Muscle of leg (tissue), 11 donors: ENCODE results near the gene COL18A1. TPM values are rescaled to one million over a fixed set of nuclear protein-coding genes. Genes with fewer than 3 reads are reported as not detected.

Experiments used
- DNase-seq: peaks from one replicate; pipeline ENCODE4 v3.0.0; 2013
- H3K27ac ChIP-seq: one replicate; pipeline ENCODE4 v1.5.1; 2013; ENCODE audit warnings: mild to moderate bottlenecking, low read length, control low read depth
- H3K27me3 ChIP-seq: one replicate; pipeline ENCODE4 v1.6.1; 2013; ENCODE audit warnings: low read length; ENCODE audit not compliant: control insufficient read depth, insufficient read depth
- H3K36me3 ChIP-seq: one replicate; pipeline ENCODE4 v1.6.1; 2013; ENCODE audit warnings: low read length; ENCODE audit not compliant: control insufficient read depth, insufficient read depth
- H3K4me1 ChIP-seq: one replicate; pipeline ENCODE4 v1.6.1; 2013; ENCODE audit warnings: low read length; ENCODE audit not compliant: control insufficient read depth, insufficient read depth
- H3K4me3 ChIP-seq: one replicate; pipeline ENCODE4 v1.5.1; 2013; ENCODE audit warnings: low read length, control low read depth
- H3K9me3 ChIP-seq: replicated peaks from 2 replicates; pipeline ENCODE4 v1.6.1; 2013; ENCODE audit warnings: low read depth, low read length; ENCODE audit not compliant: control insufficient read depth
- WGBS: methylation state at CpG from one replicate; pipeline ENCODE4 v1.1.5; 2013; ENCODE audit warnings: missing lambda C conversion rate; ENCODE audit not compliant: insufficient coverage; 5-methylcytosine and 5-hydroxymethylcytosine counted together
- polyA plus RNA-seq, 8 donors: library from polyadenylated mRNA; unstranded; fragments of 120-200 nt; gene quantifications; one replicate each; pipeline versions ENCODE4 v1.2.1 to v1.2.3, GENCODE V29; 2013; ENCODE audit warnings: inconsistent platforms in 1 of 8, low replicate concordance in 1 of 8; ENCODE audit not compliant: insufficient read length in 8 of 8, insufficient read depth in 1 of 8
- total RNA-seq: library from RNA; stranded (reverse); fragments of 120-200 nt; gene quantifications from one replicate; pipeline ENCODE4 v1.2.4, GENCODE V29; 2013

COL18A1 gene
- total and polyA plus RNA-seq, 9 donors: 58.4 to 141 (median 95.6) TPM

GRCh38 chr21:45551316-45551715 lies 146.4 kb downstream of the COL18A1 start:
- Histone ChIP-seq H3K27me3 (peaks cover 8% of the 10 kb centered on the region), H3K36me3 (no peaks in the 10 kb centered on the region), H3K27ac (no peak overlapping the region), H3K4me3 (no peak overlapping the region), H3K9me3 (no peaks in the 10 kb centered on the region), H3K4me1 (peaks cover 23% of the 10 kb centered on the region)
- 50% methylated on average over 2 of the region's 8 CpGs for WGBS
- no peak for DNase-seq

GRCh38 chr21:45551783-45552695 lies 147.1 kb downstream of the COL18A1 start:
- Histone ChIP-seq H3K9me3 (no peaks in the 10 kb centered on the region), H3K36me3 (no peaks in the 10 kb centered on the region), H3K4me3 (no peak overlapping the region), H3K27ac (no peak overlapping the region), H3K4me1 (peaks cover 23% of the 10 kb centered on the region), H3K27me3 (peaks cover 8% of the 10 kb centered on the region)
- WGBS: 82% methylated on average over 24 of the region's 35 CpGs
- no peak for DNase-seq

DNA sequence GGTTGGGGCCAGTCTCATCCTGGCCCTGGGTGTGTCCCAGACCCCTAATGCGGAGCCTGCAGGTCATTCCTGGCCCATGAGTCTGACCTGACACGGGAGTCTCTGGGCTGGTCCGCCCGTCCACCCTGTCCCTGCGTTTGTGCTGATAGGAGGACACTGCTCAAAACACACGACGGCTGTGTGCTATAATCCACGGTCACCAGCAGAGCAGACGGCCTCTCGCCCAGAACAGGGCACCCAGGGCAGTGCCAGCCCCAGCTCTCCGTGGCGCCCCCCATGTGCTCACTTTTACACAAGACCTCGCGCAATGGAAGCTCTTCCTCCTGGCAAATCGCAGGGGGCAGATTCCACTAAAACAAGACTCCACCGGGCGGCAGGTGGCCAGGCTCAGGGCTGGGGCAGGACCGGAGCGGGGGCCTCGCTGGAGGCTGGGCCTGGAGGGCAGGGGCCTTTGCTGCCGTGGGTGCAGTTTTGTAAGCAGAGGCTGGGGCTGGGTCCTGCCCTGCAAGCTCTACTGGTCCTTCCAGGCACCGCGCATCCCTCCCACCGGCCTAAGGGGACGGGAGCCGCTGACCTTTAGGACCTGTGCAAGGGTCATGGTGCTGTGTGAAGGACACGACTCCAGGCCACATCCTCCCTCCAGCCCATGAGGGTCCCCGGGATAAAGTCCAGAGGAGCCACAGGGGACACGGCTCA lies 147.9 kb downstream of the COL18A1 start:
- no peak overlapping the region for H3K27ac ChIP-seq
- no peak overlapping the region for H3K4me3 ChIP-seq

GRCh38 chr21:45554477-45555175 lies 149.7 kb downstream of the COL18A1 start:
- Histone ChIP-seq H3K27ac (peak overlapping the region; percentile 86), H3K4me3 (peak overlapping the region; percentile 66), H3K4me1 (peaks cover 23% of the 10 kb centered on the region), H3K9me3 (no peaks in the 10 kb centered on the region), H3K27me3 (peaks cover 8% of the 10 kb centered on the region), H3K36me3 (no peaks in the 10 kb centered on the region)
- 0% methylated on average over 37 of the region's 53 CpGs for WGBS
- DNase-seq: peak; percentile 92

More for the DNA sequence above, 147.9 kb downstream of the COL18A1 start:
- WGBS: 85% methylated on average over 21 of the region's 29 CpGs
- Histone ChIP-seq H3K9me3 (no peaks in the 10 kb centered on the region), H3K36me3 (no peaks in the 10 kb centered on the region), H3K27me3 (peaks cover 8% of the 10 kb centered on the region), H3K4me1 (peaks cover 23% of the 10 kb centered on the region)
- DNase-seq: no peak

- Histone ChIP-seq H3K4me3 (no peak overlapping the region), H3K27me3 (peaks cover 5% of the 10 kb centered on the region), H3K27ac (peak overlapping the region; percentile 69), H3K9me3 (no peaks in the 10 kb centered on the region), H3K4me1 (peaks cover 18% of the 10 kb centered on the region), H3K36me3 (no peaks in the 10 kb centered on the region)
- DNase-seq: no peak
- WGBS: 0% methylated on average over 7 of the region's 34 CpGs
Measured at GRCh38 chr21:45555251-45555556, 150.2 kb downstream of the COL18A1 start.

DNA sequence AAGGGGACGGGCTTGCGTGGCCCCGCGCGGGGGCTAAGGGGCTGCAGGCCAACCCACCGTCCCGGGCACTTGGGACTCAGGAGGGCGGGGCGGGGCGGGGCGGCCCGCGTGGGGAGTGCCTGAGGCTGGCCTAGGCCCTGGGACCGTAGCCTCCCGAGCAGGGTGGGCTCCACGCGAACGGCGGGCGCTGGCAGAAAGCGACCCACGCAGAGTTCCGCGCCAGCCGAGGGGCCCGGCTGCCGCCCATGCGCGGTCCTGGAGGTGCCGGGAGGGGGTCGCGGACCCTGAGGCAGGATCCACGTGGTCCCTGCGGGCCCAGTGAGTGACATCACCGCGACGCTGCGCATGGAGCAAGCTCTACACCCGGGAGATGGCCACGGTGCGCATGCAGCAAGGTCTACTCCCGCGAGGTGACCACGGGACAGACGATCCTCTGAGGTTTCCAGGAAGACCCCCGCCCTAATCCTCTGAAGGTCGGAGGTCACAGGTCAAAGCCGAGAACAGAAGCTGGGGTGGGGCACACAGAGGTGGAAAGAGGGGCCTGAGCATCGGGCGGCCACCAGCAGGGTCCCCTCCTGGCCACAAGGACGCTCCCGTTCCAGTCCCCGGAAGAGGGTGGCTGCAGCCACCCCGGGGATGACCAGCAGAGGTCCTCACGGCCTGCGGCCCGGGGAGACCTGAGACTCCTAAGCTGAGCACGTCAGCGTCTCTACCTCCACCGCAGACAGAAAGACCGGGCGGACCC lies 150.8 kb downstream of the COL18A1 start:
- no peaks in the 10 kb centered on the region for H3K36me3 ChIP-seq
- H3K27ac ChIP-seq: peak overlapping the region; percentile 69
- under 1% methylated on average over 62 of the region's 62 CpGs for WGBS

DNA sequence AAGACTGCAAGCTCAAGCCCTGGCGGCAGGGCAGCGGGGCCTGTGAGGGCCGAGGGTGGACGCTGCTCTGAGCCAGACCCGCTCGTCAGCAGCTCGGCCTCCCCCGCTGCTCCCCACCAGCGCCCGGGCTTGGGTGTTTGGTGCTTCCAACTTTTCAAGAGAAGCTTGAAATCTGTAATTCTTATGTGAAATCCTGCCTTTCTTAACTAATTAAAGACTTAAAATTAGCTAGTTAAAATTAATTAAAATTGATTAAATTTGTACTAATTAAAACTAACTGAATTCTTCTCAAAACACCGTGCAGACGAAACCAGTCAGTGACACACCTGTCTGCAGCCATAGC lies 151.3 kb downstream of the COL18A1 start:
- Histone ChIP-seq H3K27ac (peak overlapping the region; percentile 69), H3K4me3 (no peak overlapping the region)
- WGBS: 35% methylated on average over 5 of the region's 12 CpGs

More for the DNA sequence above, 150.8 kb downstream of the COL18A1 start:
- peaks cover 13% of the 10 kb centered on the region for H3K4me1 ChIP-seq
- H3K9me3 ChIP-seq: no peaks in the 10 kb centered on the region
- peak; percentile 90 for DNase-seq
- peak overlapping the region; percentile 34 for H3K4me3 ChIP-seq
- H3K27me3 ChIP-seq: peaks cover 3% of the 10 kb centered on the region

DNA sequence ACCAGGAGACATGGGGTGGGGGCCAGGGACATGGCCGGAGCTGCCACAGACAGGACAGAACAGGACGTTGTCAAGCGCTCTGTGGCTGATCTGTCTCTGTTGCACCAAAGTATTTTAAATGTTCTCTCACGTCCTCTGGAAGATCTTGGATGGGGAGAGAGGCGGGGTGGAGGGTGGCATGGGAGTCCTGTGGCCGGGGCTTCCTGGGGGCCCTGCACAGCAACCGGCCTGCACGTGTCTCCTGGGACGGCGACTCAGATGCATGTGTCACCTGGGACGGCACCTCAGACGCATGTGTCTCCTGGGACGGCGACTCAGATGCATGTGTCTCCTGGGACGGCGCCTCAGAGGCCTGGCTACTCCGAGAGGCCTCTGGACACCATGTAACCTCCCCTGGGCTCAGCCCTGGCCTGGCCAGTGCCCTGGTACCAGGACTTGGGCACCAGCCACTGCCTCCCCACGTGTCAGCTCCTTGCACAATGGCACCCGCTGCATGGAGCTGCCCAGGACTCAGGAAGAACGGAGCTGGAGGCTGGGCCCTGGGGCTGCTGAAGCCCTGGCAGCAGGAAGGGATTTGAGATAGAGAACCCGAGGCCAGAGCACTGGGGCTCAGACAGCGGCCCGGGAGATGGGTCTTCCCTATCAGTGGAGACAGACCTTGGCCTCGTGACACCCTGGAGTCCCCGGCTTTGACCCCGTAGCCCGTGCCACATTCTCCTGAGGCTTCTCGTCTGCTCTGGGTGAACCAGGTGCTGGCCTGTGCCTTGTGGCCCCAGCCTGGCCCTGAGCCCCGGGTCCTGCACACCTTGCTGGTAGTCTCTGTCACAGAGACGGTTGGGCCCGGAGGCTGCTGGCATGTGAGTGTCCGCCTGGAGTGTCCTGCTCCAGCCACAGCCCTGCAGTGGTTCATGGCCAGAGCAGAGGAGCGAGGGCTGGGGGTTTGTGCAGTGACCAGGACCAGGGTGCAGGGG lies 152.0 kb downstream of the COL18A1 start:
- peaks cover 13% of the 10 kb centered on the region for H3K4me1 ChIP-seq
- no peak overlapping the region for H3K27ac ChIP-seq
- 80% methylated on average over 32 of the region's 33 CpGs for WGBS
- no peaks in the 10 kb centered on the region for H3K36me3 ChIP-seq
- no peaks in the 10 kb centered on the region for H3K27me3 ChIP-seq
- H3K9me3 ChIP-seq: no peaks in the 10 kb centered on the region
- no peak for DNase-seq
- no peak overlapping the region for H3K4me3 ChIP-seq

More for the DNA sequence above, 151.3 kb downstream of the COL18A1 start:
- H3K4me1 ChIP-seq: peaks cover 13% of the 10 kb centered on the region
- no peaks in the 10 kb centered on the region for H3K9me3 ChIP-seq
- DNase-seq: no peak
- H3K36me3 ChIP-seq: no peaks in the 10 kb centered on the region
- peaks cover 3% of the 10 kb centered on the region for H3K27me3 ChIP-seq

DNA sequence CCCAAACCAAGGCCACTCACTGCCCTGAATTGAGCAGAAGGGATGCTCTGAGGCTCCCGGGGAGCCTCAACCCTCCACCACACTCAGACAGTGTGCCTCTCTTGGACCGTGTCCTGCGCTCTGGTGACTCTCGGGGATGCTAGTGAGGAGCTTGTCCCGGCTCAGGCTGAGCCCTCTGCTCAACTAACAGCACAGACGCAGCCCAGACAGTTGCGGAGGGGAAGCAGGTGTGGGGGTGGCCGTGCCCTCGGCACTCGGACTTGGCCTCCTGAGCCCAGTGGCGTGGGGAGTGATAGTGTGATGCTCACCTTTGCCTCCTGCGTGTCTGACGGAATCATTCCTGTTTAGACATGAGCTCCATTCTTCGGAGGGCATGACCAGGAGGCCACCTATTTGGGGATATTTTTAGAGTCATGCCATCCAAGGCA lies 152.7 kb downstream of the COL18A1 start:
- H3K36me3 ChIP-seq: no peaks in the 10 kb centered on the region
- peaks cover 4% of the 10 kb centered on the region for H3K27me3 ChIP-seq
- H3K9me3 ChIP-seq: no peaks in the 10 kb centered on the region
- no peak overlapping the region for H3K27ac ChIP-seq
- no peak overlapping the region for H3K4me3 ChIP-seq
- H3K4me1 ChIP-seq: peaks cover 10% of the 10 kb centered on the region
- WGBS: 72% methylated on average over 13 of the region's 14 CpGs
- DNase-seq: no peak
